GM19240 (cell line): ENCODE measurements around the gene HSPA12A.

Experiments used
- DNase-seq: peaks from one replicate; pipeline ENCODE4 v3.0.0; 2011; ENCODE audit warnings: low spot score; ENCODE audit not compliant: insufficient read length

The HSPA12A gene

GRCh38 chr10:116742367-116743265 is at the start of gene HSPA12A:
Gene HSPA12A (minus strand): TSS chr10:116742566. CDS start chr10:116742469, 97 bp downstream.
- peak; percentile 59 for DNase-seq

- DNase-seq: no peak
These were observed 48.9 kb upstream of the HSPA12A start for GRCh38 chr10:116791241-116791640.

DNA sequence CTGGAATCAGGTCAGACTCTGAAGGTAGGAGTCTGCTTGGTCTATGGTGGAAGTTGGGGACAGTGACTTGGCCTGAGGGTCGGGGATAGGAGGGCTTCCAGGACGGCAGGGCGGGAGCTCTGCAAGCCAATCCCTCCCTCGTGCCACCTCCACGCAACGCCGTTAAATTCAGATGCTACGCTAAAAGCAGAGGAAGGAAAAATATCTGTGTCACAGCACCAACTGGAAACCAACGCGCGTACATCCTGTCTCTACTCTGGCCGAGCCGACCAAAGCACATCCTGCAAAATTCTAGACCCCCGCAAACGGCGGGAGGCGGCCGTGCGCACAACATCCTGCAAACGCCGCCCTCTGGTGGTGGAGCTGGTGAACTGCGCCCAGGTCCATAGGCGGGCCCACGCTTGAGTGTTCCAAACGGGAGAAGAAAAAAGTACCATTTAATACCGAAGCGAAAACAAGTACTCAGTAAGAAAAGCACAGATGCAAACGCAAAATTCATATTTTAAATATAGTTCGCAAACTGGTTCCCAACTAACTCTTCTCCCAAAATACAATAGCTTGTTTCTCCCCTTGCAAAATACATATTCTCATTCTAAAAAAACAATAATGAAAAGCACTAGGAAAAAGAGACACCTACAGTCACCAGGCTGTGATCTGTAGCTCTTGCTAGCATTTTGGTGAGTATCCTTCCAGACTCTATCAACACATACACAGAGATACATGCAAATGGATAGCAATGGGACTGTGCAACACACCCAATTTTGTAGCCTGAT is 45.7 kb upstream of the HSPA12A start:
- DNase-seq: no peak

- DNase-seq: no peak
These were observed 44.8 kb upstream of the HSPA12A start for GRCh38 chr10:116787053-116787659.

DNA sequence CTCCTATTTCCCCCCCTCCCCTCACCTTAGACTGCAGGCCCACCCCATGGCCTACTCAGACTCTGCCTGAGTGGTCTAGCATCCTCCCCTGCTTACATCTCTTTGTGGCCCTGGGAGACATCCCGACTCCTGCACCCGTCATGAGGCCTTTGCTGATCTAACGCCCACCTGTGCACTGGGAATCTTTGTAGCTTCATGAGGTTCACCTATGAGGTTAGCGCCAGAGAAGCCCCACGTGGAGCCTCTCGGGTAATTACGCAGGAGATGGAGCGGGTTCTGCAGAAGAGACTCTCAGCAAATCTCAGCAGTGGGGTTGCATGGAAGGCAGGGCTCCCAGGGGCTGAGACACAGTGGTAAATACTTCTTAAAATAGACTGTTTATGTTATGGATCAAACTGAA is 43.5 kb upstream of the HSPA12A start:
- DNase-seq: no peak

GRCh38 chr10:116785282-116785681 is 42.9 kb upstream of the HSPA12A start:
- DNase-seq: no peak

DNA sequence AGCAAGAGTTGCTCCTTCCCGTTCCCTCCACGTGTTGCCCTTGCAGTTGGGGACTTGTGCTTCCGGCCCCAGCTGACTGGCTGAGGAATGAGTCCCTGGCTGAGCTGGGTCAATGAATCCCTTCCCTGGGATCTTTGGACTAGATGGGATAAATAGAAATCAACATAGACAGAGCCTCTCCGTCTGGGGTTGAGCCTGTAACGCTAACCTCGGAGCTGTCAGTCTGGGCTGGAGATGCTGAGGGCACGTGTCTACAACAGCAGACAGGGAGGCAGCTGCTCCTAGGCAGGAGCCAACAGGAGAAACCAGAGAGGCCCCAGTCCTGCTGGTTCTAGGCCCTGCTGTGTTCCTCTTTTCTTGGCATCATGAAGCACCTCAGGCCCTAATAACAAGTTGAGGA is 42.3 kb upstream of the HSPA12A start:
- DNase-seq: no peak

DNA sequence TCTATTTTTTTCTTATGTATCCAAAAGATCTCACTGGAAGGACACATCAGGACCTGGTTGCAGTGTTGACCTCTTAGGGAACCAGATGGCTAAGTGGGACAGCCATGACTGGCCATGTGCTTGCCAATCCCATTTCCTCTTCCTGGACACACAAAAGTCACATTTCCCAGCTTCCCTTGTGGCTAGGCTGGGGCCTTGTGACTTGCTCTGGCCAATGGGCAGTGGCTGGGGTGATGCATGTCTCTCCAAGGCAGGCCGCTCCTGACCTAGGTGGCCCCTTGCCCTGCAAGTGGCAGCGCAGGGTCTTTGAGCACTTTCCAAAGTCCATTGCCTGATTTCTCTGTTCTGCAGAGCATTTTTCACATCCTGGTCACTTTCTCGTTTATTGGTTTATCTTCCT is 41.7 kb upstream of the HSPA12A start:
- DNase-seq: no peak

DNA sequence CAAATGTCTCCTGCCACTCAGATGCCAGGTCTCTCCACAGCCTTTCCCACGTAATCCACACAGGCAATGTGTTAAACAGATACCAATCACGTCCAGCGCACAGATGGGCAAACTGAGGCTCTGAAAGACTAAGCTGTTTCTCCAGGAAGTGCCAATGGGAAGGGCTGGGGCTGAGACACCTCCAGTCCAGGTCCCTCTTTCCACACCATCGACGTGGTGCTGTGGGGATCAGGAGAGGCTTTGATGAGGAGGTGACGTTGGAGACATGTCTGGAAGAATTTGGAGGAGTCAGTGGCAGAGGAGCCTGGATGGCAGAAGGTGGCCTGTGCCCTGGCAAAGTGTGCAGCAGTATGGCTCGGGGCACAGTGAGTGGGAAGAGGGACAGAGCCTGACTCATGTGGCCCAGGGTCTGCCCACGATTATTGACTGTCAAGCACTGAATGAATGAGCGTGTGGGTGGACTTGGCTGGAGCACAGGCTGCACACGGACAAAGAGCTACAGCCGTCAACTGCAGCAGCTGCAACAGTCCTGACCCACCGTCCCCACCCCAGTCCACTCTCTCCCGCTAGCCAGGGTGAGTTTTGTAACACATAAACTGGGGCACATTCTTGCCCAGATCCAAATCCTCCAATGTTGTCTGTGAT is 40.8 kb upstream of the HSPA12A start:
- DNase-seq: no peak

DNA sequence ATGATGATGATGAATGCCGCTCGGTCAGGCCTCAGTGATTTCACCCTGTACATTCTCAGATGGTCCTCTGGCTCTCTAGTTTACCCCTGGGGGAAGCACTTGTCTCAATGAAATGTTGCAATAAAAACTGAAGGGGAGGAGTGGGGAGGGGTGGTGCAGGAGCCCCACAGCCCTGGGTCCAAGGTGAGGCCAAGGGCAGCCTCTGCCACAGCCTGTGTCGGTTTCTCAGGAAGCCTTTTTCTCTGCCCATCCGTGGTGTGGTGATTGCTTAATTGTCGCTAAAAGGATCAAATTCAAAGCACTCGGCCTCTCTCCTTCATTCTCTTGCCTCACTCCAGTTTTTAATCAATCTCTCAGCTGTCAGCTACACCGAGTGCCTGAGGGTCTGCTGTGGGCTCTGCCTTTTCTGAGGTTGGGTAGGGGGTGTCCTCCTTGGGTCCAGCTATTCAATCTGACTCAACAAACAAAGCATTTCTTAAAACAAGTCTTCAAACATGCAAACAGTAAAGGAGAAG is 39.1 kb upstream of the HSPA12A start:
- no peak for DNase-seq

DNA sequence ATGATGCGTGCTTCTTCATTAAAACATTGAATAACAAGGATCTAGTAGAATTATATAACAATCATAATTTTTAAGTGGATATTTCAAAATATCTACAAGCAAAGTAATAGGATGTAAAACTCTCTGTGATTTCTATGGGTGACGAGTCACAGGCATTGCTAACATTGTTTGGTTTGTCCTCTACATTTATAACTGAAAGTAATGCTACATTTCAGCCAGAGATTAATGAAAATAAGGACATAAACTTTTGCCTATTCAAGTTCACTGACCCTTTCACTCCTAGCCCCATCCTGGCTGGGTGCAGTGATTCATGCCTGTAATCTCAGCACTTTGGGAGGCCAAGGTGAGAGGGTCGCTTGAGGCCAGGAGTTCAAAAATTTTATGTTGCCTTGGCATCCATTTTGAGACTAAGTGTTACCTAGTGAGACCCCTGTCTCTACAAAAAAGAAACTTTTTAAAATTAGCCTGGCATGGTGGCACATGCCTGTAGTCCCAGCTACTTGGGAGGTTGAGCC is 38.4 kb upstream of the HSPA12A start:
- DNase-seq: no peak

DNA sequence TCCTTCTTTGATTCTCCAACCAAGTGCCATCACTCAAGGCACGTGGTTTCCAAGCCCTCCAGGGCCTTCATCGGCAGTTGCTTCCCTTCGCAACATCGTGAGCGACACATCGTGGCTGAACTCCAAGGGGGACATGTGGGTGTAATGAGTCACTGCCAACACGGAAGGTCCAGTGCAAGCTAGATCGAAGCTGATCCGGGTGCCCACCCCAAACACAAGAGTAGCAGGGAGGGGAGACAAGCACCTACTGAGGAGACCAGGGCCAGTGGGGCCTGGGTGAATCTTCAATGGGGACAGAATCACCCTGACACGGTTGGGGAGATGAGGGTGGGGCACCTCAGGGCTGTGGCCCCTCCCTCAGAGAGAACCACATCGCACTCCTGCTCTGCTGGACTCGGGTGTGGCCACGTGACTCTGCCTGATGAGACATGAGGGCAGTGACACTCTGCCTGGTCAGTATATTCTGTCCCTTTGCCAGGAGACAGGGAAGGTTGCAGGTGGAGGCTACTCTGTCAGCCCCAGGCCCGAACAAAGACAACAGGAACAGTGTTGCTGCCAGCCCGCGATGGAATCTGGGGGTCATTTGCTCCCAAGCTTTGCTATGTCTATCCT is 36.8 kb upstream of the HSPA12A start:
- no peak for DNase-seq

- no peak for DNase-seq
These were observed 34.6 kb upstream of the HSPA12A start for GRCh38 chr10:116777006-116777405.

DNA sequence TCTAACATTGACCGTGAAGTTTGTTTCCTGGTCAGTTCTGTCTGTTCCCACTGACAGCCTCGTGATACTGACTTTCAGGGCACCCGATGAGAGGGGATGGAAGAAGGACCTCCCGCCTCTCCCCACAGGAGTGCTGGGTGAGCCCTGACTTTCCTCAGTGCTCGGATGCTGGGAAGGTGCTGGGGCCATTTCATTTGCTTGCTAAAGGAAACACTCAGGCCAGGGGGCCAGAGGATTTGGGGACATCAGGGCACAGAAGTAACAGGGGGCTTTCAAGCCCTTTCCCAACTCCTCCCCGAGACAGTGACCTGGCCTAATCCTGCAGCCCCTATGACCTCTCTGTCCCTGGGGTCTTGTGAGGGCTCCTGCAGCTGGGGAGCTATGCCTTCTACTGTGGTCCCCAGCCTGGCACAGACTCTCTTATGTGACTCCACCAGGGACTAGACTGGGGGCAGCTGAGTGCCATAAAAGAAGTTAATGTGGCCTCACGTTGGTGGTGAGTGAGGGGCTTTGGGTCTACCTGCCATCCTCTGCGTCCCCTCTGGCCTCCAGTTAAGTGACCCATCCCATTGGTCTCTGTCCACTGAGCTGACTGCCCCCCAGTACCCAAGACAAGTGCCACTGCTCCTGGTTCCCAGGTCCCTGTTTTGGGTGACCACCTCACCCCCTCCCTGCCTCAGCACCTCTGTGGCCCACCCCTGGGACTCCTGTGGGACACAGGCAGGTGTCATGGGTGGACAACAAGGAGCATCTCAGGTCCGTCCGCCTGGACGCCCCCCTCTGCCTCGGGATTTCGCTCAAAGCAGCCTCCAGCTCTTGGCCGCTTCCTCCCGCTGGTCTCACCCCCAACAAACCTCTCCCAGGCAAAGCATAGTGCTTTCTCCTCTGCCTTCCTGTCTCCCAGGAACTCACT is 33.4 kb upstream of the HSPA12A start:
- no peak for DNase-seq

GRCh38 chr10:116774728-116775151 is 32.4 kb upstream of the HSPA12A start:
- no peak for DNase-seq

DNA sequence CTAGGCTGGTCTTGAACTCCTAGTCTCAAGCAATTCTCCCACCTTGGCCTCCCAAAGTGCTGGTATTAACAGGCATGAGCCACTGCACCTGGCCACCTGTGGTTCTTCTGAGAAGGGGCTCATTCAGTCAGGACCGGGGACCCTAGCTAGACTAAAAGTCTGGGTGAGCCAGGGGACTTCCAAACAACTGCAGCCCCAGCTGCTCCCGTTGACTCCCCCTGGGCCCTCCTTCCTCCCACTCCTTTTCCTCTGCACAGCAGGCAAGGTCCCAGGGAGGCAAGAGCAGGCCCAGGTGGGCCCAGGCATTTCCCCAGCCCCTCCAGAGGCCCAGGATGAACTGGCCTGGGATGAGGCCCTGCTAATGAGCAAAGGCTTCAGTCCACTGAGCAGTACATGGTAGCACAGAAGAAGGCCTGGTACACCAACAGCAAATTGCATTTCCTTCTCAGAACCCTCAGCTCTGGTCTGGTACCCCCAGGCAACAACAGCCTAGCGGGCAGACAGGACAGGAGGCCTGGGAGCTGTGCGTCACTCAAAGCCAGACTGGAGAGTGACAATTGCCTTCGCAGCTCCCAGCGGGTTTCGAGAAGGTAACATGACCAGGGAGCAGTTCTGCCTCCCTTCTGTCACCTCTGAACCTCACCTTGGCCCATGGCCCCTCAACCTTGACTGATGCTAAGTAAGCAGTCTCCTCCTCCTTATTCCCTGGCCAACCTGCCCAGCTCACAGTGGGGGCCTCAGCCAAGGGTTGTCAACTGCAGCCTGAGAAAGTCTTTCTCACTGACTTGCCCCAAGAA is 30.7 kb upstream of the HSPA12A start:
- no peak for DNase-seq

DNA sequence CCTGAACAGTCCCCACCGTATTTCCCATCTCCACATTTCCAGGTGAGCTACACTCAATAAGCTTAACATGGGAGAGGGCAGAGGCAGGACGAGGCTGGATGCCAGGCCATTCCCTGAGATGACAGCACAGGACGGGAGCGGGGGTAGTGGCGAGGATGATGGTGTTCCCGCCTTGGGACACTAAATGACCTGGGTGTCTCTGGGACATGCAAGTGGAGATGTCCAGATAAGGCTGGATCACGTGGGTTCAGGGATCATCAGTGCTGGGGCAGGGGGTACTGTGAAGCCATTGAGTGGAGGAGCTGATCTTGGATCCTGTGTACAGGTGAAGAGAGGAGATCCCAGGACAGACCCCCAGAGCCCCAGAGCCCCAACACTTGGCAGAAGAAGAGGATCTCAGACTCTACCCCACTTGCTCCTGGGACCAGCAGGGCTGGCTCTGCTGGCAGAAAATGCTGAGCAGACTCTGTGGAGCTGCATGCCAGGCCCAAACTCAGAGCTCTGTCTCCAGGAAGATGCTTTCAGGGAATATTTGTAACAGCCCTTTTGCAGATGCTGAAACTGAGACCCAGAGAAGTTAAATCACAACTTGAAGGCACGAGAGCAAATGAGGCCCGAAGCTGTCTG is 29.7 kb upstream of the HSPA12A start:
- DNase-seq: no peak
